SH-SY5Y (cell line): ENCODE results near the gene ARAP2.

Source experiments
- GATA2 ChIP-seq: IDR thresholded peaks from 2 replicates; pipeline ENCODE4 v1.6.1; 2011; ENCODE audit warnings: mild to moderate bottlenecking, low read depth, low read length
- GATA3 ChIP-seq: IDR thresholded peaks from 2 replicates; pipeline ENCODE4 v1.6.1; 2011; ENCODE audit warnings: low read depth, mild to moderate bottlenecking, low read length, moderate library complexity

- TF ChIP-seq GATA2 (no peak), GATA3 (no peak)
These were observed 48.0 kb downstream of the ARAP2 start for GRCh38 chr4:36196145-36196913.
